AG04450 (cell line): ENCODE results near the gene GOLT1A. TPM values are rescaled to one million over a fixed set of nuclear protein-coding genes. Genes with fewer than 3 reads are reported as not detected.
A peak's percentile ranks its signal among the peaks of the same experiment; 100 is the strongest.

Source experiments
- CTCF ChIA-PET: fragments of 300-600, 350-600 bp; formaldehyde crosslinking; extraction: SDS; loops from one replicate; lab custom pipeline; 2022; ENCODE audit warnings: antibody characterized with exemption, inconsistent platforms; lab: Charles Lee
- POLR2A ChIA-PET: fragments of 350-600 bp; formaldehyde crosslinking; extraction: SDS; loops from one replicate; lab custom pipeline; 2021; ENCODE audit warnings: antibody characterized with exemption, inconsistent platforms; lab: Yijun Ruan, JAX
- DNase-seq: peaks from one replicate; pipeline ENCODE4 v3.0.0-alpha.2; 2011; ENCODE audit warnings: low read depth, low spot score
- H3K27ac ChIP-seq: one replicate; pipeline ENCODE4 v1.5.1; 2012; ENCODE audit warnings: low read depth, low read length, control low read depth
- H3K27me3 ChIP-seq: one replicate; pipeline ENCODE4 v1.6.0; 2012; ENCODE audit warnings: low read length; ENCODE audit not compliant: control insufficient read depth, insufficient read depth
- H3K4me3 ChIP-seq: 2 replicates; pipeline ENCODE4 v1.5.1; 2011; ENCODE audit warnings: mild to moderate bottlenecking, low read depth, low read length, control low read depth
- H3K9me3 ChIP-seq: 2 replicates; pipeline ENCODE4 v1.5.1; 2012; ENCODE audit warnings: low read length; ENCODE audit not compliant: control insufficient read depth, insufficient read depth
- polyA plus RNA-seq: library from polyadenylated mRNA; depleted of rRNA; stranded (reverse); fragments of >200 nt; gene quantifications from 2 replicates; pipeline ENCODE4 v1.2.3, GENCODE V29; 2011; rRNA removed
- TF ChIP-seq, protein P1 (sequence below): IDR thresholded peaks from 2 replicates; pipeline ENCODE4 v1.5.1; 2011; ENCODE audit warnings: low read depth, low read length, control low read depth, inconsistent platforms

GOLT1A gene
- polyA plus RNA-seq, 1 experiment, result not detected

DNA sequence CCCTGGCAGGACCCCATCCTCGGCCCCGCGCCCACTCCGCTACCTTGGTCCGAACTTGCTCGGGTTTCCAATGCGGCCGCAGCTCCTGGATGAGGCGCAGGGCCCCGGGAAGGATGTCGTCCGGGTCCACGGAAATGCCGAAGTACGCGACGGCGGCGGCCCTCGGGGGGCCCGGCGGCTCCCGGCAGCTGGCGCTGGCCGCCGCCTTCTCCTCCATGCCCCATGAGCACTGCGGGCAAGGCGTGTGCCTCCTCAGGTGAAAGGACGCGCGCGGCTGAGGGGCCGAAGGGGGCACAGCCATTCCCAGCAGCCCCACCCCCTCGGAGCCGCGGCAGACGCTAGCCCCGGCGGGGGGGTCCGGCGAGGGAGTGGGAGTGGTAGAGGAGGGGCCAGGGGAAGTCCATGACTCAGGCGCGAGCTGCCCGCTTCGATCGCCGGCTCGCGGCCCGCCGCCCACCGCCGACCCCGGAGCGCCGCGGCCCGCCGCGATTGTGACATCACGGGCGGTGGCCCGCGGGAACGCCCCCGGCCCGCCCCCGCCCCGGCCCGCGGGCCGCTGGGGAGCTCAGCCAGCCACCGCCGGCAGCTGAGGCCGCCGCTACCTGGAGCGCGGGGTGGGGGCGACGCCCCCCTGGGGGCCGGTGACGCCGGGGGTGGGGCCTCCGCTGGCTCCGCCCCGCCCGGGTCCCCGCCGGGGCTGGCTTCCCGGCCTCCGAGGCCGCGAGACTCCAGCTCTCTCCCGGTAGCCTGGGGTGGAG, 62.1 kb downstream of the GOLT1A start, which contains the start of gene ETNK2:
ETNK2 (minus strand) TSS at position 493 of the 758 bp plus-strand sequence; CDS start at position 301, 192 bp downstream.
- H3K27ac ChIP-seq, result no peak within 1 kb of the TSS
- TF ChIP-seq, protein P1, sequence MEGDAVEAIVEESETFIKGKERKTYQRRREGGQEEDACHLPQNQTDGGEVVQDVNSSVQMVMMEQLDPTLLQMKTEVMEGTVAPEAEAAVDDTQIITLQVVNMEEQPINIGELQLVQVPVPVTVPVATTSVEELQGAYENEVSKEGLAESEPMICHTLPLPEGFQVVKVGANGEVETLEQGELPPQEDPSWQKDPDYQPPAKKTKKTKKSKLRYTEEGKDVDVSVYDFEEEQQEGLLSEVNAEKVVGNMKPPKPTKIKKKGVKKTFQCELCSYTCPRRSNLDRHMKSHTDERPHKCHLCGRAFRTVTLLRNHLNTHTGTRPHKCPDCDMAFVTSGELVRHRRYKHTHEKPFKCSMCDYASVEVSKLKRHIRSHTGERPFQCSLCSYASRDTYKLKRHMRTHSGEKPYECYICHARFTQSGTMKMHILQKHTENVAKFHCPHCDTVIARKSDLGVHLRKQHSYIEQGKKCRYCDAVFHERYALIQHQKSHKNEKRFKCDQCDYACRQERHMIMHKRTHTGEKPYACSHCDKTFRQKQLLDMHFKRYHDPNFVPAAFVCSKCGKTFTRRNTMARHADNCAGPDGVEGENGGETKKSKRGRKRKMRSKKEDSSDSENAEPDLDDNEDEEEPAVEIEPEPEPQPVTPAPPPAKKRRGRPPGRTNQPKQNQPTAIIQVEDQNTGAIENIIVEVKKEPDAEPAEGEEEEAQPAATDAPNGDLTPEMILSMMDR, result no peak
- peak within 1 kb of the TSS; percentile 67 for H3K4me3 ChIP-seq
- ChIA-PET POLR2A (interaction anchor here (0.6 kb wide), 1 partner anchor 13 kb away, joined by 3 read pairs; no protein-coding TSS in a partner anchor), CTCF (interaction anchor here (0.7 to 2.8 kb wide), 5 partner anchors 11 to 247 kb away, joined by 3 to 12 read pairs (median 5); no protein-coding TSS in a partner anchor)
- H3K27me3 ChIP-seq, result peaks cover 11% of the 10 kb centered on the region
- DNase-seq, result no peak
- H3K9me3 ChIP-seq, result no peaks in the 10 kb centered on the region

DNA sequence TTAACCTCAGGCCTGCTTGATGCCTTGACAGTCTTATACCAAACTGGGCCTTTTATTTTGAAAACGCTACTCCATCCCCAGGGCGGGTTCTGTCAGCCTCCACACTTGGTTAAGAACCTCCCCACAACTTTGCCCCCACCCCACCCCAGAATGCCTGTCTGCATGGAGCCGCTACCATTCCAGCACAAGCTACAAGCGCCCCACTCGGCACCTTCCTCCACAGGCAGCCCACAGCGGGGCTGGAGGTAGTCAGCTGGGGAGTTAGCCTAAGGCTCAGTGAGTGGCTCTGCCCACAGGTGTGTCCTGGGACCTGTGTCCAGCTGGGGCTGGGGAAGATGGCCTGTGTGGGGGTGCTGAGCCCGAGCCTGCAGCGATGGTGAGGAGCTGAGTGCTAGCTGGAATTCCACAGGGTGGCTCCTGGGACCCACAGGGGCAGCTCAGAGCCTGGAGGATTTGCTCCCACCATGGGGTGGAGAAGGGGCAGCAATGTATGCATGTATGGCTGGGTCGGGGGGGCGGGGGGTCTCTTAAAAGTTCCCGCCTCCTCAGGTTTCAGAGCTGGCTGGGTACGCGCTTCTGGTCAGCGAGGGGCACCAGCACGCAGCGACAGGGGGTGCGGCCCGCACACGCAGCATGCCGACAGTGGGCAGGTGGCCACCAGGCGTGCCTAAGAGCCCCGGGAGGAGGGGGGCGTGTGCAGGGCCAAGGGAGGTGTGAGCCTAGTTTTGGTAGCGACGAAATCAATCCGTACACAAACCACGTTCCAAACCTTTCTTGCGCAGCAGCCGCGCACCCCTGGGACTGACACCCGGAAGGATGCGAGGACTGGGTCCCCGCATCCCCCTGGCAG, 62.9 kb downstream of the GOLT1A start:
- Histone ChIP-seq H3K9me3 (no peaks in the 10 kb centered on the region), H3K27me3 (peaks cover 8% of the 10 kb centered on the region), H3K27ac (no peak overlapping the region), H3K4me3 (peak overlapping the region; percentile 67)
- CTCF ChIA-PET, result interaction anchor here (0.6 to 2.8 kb wide), 6 partner anchors 12 to 248 kb away, joined by 3 to 12 read pairs (median 4); no protein-coding TSS in a partner anchor
- TF ChIP-seq, protein P1, result no peak
- DNase-seq, result no peak
- POLR2A ChIA-PET, result no interaction called here

DNA sequence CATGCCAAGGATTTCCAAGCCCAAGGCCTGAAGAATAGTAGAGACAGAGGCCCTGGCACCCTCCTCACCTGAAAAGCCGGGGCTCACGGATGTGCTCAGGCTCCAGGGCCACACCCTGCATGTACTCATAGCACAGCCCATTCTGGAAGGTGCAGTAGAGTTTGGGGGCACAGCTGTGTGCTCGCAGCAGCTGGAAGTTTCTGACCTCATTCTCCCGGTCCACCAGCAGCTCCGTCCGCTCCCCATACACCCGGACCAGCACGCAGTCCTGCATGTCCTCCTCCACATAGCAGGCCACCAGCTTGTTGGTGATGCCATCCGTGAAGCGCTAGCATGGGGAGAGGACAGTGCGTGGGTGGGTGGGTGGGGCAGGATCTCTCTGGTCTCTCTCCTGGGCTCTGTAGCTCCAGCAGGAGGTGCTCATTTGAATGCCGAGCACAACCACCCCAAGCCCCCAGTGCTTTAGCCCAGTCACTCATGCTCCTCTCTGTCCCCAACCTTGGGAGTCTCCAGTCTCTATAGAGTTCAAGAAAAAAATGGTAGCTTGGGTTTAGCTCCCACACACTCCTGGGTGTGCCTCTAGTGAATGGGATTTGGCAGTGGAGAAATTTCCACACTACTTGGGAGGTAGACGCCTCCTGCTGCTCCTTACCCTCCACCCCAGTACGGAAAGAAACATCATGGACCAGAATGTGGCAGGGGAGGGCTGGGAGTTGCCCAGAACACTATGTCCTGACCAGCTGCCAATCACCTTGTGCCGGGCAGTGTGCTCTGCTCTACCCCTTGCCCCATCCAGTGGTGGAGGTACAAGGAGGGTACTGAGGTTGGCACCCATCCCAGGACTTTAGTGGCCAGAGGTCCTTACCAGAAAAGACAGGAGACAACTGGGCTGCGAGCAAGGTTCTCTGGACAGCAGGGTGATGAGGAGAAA, 63.9 kb downstream of the GOLT1A start:
- no peak overlapping the region for H3K4me3 ChIP-seq
- peaks cover 3% of the 10 kb centered on the region for H3K27me3 ChIP-seq
- no peaks in the 10 kb centered on the region for H3K9me3 ChIP-seq
- TF ChIP-seq, protein P1, result no peak
- ChIA-PET POLR2A (no interaction called here), CTCF (interaction anchor here (0.9 to 1.0 kb wide), 2 partner anchors 58 to 214 kb away, joined by 3 read pairs; no protein-coding TSS in a partner anchor)
- no peak overlapping the region for H3K27ac ChIP-seq
- DNase-seq, result no peak

DNA sequence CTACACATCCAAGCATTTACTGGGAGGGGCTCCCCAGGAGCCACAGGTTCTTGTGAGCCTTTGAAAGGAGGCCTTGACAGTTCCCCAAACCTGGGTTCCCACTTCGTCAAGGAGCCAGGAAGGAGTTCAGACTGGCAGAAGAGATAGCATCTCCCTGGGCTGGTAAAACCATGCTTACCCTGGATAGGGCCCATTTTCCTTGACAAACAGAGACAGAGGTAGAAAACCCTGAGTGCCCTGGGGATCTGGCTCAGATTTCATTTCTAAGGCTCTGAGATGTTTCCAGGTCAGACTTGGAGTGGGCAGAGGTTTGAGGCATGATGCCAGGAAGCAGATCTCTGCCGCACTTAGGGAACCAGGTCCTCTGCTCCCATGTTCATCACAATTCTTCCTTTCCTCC, 64.7 kb downstream of the GOLT1A start:
- Histone ChIP-seq H3K27ac (no peak overlapping the region), H3K9me3 (no peaks in the 10 kb centered on the region), H3K27me3 (no peaks in the 10 kb centered on the region), H3K4me3 (no peak overlapping the region)
- ChIA-PET CTCF (interaction anchor here (1.0 kb wide), 1 partner anchor 58 kb away, joined by 3 read pairs; no protein-coding TSS in a partner anchor), POLR2A (no interaction called here)
- DNase-seq, result no peak
- TF ChIP-seq, protein P1, result no peak

Other genes starting within 250 kb of the GOLT1A start
- 1.8 and 2.0 TPM in 2 replicates for gene SOX13, start 140.9 kb downstream of the GOLT1A start, polyA plus RNA-seq
- gene ETNK2, start 61.9 kb downstream of the GOLT1A start, polyA plus RNA-seq, result 25.1 and 25.6 TPM in 2 replicates
- gene REN, start 47.7 kb downstream of the GOLT1A start, polyA plus RNA-seq, result 0.72 and 0.94 TPM in 2 replicates
- 3.4 and 7.0 TPM in 2 replicates for gene KISS1, start 17.5 kb downstream of the GOLT1A start, polyA plus RNA-seq
- 6.8 and 7.7 TPM in 2 replicates for gene PLEKHA6, start 145.9 kb upstream of the GOLT1A start, polyA plus RNA-seq
- gene PPP1R15B, start 197.8 kb upstream of the GOLT1A start, polyA plus RNA-seq, result 25.4 and 28.4 TPM in 2 replicates